ENCODE data around the gene DHRS7C.

GRCh38 chr17:9828296-9829295 lies 37.2 kb upstream of the DHRS7C start:
- TF ChIP-seq CTCF (conservative IDR thresholded peaks at IDR 0.05 in 1 of 2, IDR thresholded peaks at IDR 0.05 in 1 of 2; ENCODE audit: extremely low read depth in 1 of 2, insufficient read depth in 1 of 2, low read depth in 1 of 2, low read length in 2 of 2) = no peak
- no peak for TF ChIP-seq EZH2 (IDR thresholded peaks at IDR 0.05; ENCODE audit: borderline replicate concordance, low read length)
